SH-SY5Y (cell line): ENCODE measurements around the gene SMIM29.

Experiments
- GATA2 ChIP-seq: IDR thresholded peaks from 2 replicates; pipeline ENCODE4 v1.6.1; 2011; ENCODE audit warnings: mild to moderate bottlenecking, low read depth, low read length
- GATA3 ChIP-seq: IDR thresholded peaks from 2 replicates; pipeline ENCODE4 v1.6.1; 2011; ENCODE audit warnings: low read depth, mild to moderate bottlenecking, low read length, moderate library complexity

SMIM29 gene

DNA sequence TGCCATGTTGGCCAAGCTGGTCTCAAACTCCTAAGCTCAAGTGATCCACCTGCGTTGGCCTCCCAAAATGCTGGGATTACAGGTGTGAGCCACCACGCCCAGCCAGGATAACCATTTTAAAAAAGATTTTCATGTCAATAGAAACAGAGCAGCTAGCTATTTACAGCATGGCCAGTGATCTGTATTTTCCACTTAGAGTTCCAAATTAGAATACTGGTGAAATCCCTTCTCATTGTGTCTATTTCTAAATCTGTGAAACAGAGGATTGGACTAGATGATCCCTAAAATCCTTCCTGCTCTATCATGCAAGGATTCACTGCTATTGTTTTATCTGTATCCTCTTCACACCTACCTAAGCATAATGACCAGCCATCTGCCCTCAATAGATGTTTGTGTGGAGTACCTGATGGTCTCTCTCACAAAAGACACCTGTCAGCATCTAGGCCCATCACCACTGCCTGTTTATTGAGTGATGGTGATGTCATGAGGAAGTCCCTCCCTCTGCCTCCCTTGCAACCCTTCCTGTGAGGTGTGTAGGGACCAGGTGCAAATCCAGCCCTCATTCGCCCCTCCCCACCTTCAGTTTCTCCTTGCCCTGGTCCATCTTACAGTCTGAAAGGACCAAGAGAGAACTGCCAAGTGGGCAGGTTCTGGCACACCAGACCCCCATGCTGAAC, 26.5 kb upstream of the SMIM29 start:
- no peak for TF ChIP-seq GATA2
- no peak for TF ChIP-seq GATA3

DNA sequence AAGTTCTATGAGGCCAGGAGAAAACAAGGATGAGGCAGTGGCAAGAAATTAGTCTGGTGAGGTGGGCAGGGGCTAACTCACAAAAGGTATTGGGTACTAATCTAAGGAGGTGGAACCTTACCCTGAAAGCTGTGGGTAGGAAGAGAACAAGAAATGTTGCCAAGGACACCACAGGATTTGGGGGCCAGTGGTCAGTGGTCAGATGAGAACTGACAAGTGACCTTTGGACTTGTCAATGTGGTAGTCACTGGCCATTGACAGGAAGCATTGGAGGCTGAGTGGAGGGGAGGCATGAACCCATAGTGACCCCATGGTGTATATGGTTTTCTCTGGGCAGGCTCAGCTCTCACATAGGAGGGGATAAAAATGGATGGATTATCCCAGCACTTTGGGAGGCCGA, 25.3 kb upstream of the SMIM29 start:
- TF ChIP-seq GATA3 (no peak), GATA2 (no peak)

DNA sequence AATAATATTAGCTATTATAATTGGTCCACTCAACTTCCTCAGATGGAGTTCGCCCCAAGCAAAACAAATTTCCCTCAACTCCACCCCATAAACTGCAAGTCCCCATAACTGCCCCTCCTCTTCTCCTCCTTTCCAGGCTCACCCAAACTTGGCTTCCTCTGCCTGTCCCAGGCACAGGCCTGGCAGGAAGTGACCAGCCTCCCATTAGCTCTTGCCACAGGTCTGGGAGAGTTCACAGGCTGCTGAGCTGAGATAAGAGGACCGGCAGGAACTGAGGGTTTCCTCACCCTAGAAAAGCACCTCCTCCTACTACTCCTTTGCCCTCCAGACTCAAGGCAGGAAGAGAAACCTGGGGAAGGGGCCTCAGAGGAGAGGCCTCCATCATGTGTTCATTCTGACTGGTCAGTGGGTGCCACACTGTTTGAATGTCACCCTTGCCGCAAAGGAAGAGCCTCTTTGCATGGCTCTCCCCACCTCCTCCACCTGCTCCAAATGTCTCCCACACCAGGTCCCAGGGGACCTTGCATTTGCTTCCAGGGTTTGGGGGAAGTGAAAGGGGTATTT, 24.5 kb upstream of the SMIM29 start:
- TF ChIP-seq GATA3 = no peak
- TF ChIP-seq GATA2 = no peak

DNA sequence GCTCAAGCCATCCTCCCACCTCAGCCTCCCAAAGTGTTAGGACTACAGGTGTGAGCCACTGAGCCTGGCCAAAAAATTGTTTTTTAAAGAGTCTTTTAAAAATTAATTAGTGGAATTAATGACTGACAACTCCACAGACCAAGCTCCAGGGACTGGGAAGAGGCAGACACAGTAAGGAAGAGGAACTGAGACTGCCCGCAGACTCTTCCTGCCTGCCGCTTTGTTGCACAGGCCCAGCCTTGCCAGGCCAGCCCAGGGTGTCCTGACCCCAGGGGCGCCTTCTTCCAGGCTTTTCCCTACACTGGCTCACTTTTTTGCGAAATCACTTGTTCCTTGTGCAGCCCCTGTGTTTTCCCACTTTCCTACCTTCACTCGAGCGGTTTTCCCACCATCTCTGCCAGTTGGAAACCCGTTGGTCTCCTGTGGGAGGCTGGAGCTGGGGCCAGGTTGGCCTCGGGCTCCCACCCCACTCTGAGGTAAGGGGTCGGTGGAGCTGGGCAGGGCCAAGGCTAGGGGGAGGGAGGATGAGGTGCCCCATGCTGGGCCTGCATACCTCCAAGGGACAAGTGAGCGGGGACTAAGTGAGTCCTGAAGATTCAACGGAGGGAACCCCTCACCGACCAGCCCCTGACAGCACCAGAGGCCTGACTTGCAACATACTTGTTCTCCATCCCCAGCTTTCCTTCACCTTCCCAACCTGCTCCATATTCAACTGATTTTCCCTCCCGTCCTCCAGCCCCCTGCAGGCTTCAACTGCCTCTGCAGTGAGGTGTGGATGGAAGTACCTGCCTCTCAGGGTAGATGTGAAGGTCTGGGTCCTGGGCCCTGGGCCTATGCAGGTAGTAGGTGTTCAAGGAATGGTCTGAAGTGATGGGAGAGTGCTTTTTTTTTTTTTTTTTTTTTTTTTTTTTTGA, 23.5 kb upstream of the SMIM29 start:
- TF ChIP-seq GATA3 (no peak), GATA2 (no peak)

DNA sequence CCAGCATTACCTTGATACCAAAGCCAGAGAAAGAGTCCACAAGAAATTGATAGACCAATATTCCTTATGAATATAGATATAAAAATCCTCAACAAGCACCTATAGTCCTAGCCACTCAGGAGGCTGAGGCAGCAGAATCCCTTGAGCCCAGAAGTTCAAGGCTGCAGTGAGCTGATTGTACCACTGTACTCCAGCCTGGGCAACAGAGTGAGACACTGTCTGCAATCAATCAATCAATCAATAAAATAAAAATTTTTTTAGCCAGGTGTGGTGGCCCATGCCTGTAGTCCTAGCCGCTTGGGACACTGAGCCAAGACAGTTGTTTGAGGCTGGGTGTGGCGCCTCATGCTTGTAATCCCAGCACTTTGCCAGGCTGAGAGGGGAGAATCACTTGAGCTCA, 18.9 kb upstream of the SMIM29 start:
- TF ChIP-seq GATA2 = no peak
- TF ChIP-seq GATA3 = no peak

DNA sequence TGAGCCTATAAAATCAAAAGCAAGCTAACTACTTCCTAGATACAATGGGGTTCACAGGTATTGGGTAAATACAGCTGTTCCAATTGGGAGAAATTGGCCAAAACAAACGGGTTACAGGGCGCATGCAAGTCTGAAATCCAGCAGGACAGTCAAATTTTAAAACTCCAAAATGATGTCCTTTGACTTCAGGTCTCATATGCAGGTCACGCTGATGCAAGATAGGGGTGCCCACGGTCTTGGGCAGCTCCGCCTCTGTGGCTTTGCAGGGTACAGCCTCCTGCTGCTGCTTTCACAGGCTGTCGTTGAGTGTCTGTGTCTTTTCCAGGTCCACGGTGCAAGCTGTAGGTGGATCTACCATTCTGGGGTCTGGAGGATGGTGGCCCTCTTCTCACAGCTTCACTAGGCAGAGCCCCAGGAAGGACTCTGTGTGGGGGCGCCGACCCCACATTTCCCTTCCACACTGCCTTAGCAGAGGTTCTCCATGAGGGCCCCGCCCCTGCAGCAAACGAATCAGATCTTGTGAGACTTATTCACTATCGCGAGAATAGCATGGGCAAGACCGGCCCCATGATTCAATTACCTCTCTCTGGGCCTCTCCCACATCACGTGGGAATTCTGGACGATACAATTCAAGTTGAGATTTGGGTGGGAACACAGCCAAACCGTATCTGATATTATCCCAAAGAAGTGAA, 11.9 kb upstream of the SMIM29 start:
- no peak for TF ChIP-seq GATA3
- TF ChIP-seq GATA2 = no peak

DNA sequence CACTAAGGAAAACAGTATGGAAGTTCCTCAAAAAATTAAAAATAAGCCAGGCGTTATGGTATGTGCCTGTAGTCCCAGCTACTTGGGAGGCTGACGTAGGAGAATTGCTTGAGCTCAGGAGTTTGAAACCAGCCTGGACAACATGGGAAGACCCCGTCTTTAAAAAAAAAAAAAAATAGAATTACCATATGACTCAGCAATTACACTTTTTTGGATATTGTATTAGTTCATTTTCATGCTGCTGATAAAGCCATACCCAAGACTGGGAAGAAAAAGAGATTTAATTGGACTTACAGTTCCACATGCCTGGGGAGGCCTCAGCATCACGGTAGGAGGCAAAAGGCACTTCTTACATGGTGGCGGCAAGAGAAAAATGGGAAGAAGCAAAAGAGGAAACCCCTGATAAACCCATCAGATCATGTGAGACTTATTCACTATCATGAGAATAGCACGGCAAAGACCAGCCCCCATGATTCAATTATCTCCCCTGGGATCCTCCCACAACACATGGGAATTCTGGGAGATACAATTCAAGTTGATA, 10.8 kb upstream of the SMIM29 start:
- TF ChIP-seq GATA2 = no peak
- TF ChIP-seq GATA3 = no peak

DNA sequence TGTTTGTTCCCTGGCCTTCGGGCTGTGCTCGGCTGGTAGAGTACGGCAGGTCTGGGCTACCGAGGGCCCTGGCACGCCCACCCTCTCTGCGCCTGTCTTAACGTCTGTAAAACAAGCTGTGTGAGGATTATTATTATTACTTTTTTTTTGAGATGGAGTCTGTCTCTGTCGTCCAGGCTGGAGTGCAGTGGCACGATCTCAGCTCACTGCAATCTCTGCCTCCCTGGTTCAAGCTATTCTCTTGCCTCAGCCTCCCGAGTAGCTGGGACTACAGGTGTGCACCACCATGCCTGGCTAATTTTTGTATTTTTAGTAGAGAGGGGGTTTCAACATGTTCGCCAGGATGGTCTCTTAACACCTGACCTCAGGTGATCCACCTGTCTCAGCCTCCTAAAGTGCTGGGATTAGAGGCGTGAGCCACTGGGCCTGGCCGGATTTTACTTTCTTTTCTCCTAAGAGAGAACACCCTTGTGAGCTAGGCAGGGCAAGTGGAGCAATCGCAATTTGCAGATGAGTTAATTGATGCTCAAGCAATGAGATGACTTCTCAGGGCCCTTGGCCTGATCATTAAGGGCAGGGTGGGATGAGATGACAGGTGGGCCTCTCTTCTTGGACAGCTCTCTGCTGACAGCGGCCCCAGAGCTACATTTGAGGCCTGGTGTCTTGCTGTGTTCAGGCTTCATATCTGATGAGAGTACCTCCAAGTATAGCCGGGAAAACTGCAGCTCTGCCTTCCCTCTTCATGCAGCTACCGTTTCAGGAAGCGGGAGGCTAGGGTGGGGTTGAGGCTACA, 859 bp upstream of the SMIM29 start:
- TF ChIP-seq GATA3 (no peak), GATA2 (no peak)

DNA sequence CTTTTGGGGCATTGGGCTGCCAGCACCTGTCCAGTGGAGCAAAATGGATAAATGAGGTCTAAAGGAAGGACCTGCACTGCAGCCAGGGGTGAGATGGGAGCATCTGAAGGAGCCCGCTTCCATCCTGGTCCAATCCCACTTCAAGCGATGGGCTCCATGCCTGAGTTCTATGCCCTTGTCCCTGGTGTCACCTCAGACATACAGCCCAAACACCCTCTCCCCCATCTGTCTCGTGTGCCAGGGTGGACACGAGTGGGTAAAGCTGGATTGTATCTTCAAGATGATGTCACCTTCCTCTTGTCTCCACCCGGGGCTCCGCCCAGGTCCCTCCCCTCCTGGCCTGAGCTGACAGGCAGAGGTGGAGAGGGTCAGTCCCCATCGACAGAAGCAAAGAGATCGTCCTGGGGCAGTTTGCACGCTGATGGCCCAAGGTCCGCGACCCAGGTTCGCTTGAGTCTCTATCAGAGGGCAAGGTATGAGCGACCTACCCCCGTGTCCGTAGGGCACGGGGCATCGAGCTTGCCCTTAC, 544 bp downstream of the SMIM29 start:
- no peak for TF ChIP-seq GATA3
- TF ChIP-seq GATA2 = no peak

DNA sequence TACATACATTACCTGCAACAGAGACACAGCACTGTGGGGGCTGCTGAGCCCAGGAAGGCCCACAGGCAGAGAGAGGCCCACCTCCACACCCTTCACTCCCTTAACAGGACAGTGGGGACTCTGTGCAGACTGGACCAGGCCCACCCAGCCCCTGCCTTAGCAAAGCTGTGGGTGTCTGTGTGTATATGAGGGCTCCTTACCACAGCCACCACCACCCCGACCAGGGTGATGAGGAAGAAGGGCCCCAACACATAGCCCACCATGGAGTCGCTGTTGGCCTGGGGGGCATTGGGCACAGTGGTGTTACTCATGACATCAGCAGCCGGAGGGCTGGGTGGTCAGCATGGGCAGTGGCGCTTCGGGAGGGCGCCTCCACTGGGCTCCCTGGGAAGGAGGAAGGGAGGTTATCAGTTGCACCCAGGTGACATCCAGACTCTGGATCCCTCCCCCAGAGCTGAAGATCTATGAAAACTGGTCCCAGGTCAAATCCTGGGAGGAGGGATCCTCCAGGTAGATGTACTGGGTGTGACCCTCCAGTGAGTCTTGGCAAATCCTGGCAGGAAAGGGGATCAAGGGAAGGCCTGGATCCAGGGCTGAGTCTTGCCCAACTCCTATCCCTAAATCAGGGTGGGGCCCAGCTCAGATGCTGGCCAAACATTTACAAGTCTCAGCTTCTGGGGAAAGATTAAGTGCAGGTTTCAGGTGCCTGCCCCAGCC, 1.2 kb downstream of the SMIM29 start:
- TF ChIP-seq GATA3 (no peak), GATA2 (no peak)

DNA sequence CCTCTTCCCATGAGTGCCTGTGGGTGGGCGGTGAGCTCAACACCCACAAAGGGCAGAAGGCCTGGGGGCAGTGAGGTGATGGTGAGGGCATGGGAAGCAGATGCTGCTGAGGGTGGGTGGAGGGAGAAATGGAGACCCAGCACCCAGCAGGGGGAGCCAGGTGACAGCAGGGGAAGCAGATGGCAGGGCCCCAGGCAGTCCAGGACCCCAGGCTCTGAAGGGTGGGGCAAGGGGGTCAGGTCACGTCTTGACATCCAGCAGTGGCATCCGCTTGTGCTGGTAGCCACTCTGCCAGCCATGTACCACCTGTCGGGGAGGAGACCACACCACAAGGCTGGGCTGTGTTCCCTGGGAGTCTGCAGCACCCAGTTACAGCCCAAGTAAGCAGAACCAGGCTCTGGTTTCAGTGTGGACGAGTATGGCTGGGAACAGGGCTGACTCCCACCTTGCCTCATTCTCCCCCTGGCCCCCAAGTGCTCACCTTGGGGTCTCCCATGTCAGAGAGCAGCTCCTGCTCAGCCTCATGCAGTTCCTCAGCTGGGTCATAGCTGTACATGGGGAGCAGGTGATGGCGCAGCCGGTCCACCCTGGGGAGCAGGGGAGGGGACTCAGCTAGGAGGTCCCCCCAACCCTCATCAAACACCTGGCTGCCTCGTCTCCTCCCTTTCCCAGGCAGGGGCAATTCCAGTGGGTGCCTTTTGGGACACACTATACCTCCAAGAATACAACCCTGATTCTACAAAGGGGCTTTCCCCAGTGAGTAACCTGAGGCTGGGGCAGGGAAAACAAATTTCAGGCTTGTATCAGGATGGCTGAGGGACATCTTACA, 2.0 kb downstream of the SMIM29 start:
- TF ChIP-seq GATA2 (no peak), GATA3 (no peak)

DNA sequence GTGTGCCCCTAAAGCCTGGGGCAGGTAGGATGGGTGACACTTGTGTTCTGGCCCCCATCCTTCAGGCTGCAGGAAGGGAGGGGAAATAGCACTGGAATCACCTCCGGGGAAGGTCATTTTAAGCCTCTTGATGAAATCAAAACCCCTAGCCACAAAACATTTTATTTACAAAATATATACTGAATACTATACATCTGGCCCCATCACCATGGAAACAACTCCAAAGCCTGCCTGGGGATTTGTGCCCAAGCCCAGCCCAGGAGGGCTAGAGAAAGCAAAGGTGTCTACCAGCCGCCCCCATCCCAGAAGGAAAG, 2.6 kb downstream of the SMIM29 start:
- TF ChIP-seq GATA3 = no peak
